GM12865 (cell line): ENCODE data around the gene CDC26.

Source experiments
- DNase-seq: peaks from one replicate; pipeline ENCODE4 v3.0.0; 2010; ENCODE audit warnings: low read depth
- H3K4me3 ChIP-seq: 2 replicates; pipeline ENCODE4 v1.5.1; 2011; ENCODE audit warnings: mild to moderate bottlenecking, low read depth, low read length, control low read depth
- TF ChIP-seq, protein P1 (sequence below): IDR thresholded peaks from 2 replicates; pipeline ENCODE4 v1.5.1; 2011; ENCODE audit warnings: low read length, control low read depth, low read depth, inconsistent platforms; ENCODE audit not compliant: insufficient read depth; ENCODE audit errors: missing control alignments

Gene CDC26

DNA sequence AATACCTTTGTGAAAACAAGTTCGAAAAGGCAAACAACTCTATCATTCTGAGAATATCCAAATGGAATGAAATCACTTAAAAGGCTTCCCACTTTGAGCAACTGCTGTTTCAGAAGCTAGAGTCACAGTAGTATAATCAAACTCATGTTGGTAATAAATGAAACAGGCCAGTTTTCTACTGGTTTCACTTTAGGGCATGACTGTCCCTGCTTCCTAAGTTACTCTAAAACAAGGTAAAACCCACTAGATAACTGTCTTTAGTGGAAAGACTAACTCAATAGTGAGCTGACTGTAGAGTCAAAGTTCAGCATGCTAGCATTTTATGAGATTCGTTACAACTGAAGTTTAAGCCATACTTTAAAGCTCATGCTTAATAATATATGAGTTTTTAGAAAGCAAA is 6.0 kb downstream of the CDC26 start:
- DNase-seq: no peak
- H3K4me3 ChIP-seq: no peak overlapping the region
- TF ChIP-seq, protein P1, sequence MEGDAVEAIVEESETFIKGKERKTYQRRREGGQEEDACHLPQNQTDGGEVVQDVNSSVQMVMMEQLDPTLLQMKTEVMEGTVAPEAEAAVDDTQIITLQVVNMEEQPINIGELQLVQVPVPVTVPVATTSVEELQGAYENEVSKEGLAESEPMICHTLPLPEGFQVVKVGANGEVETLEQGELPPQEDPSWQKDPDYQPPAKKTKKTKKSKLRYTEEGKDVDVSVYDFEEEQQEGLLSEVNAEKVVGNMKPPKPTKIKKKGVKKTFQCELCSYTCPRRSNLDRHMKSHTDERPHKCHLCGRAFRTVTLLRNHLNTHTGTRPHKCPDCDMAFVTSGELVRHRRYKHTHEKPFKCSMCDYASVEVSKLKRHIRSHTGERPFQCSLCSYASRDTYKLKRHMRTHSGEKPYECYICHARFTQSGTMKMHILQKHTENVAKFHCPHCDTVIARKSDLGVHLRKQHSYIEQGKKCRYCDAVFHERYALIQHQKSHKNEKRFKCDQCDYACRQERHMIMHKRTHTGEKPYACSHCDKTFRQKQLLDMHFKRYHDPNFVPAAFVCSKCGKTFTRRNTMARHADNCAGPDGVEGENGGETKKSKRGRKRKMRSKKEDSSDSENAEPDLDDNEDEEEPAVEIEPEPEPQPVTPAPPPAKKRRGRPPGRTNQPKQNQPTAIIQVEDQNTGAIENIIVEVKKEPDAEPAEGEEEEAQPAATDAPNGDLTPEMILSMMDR: no peak

DNA sequence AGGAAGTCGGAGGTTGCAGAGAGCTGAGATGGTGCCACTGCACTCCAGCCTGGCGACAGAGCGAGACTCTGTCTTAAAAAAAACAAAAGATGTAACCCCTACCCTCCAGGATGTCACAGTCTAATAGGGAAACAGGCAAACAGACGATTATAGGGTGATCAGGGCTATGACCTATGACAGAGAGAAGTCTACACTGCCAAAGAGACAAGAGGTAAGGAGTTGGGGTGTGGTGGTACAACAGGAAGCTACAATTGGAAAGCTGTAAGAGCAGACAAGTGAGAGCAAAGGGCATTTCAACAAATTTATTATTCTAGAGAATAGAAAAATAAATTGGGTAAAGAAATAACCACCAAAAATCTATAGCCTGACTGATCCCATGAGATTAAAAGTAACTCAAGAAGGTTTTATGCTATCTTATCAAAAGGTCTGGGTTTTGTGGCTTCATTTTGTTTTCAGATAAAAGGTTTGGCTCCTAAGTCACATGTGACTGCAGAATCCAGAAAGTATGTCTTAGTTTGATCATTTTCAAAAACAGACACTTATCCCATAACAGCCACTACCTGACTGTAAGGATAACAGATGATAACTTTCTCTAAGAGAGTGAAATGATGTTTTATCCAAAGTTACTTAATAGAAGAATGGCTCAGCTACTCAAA is 7.3 kb downstream of the CDC26 start:
- no peak overlapping the region for H3K4me3 ChIP-seq
- TF ChIP-seq, protein P1: no peak
- DNase-seq: no peak

DNA sequence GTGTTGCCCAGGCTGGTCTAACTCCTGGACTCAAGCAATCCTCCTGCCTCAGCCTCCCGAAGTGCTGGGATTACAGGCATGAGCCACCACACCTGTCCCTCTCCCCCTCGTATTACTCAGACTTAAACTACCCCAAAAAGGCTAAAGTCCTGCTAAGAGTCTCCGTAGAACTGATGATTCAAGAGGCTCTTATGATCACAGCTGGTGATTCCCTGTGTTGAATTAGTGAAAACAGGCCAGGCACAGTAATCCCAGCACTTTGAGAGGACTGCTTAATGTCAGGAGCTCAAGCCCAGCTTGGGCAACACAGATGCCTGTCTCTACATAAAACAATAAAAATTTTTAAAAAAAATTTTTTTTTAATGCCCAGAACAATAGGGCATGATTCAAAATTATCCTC is 9.2 kb downstream of the CDC26 start:
- DNase-seq: no peak
- TF ChIP-seq, protein P1: no peak
- H3K4me3 ChIP-seq: no peak overlapping the region

DNA sequence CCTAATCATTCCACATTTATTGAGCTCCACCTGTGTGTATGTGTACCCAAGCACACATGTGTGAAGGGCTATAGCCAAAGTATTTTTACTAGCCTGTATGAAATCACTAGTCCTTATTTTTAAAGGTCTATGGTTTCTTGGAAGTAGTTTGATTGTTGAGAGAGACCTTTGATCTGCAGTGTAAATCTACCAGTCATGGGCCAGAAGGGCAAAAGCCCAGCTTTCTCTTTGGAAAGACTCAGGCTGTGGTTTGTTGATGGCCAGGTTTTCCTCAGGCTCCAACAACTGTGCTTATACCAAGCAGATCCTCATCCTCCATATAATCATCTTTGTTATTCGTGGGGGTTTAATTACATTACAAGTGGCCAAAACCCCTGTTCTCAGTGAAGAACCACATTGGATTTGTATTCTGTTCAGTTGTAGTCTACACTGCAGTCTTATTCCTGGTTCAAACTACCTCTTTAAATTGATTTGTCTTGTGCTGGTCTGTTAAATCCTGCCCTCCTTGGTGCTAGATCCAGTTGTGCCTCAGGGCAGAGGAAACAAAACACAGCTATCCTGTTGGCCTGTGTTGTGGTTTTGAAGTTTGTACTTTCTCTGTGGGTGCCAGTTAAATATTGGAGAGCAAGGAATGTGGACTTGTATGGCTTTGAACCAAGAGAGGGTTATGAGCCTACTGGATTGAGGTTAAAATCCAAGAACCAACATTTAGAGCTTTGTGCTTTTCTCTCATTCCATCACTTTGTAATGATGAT is 13.3 kb downstream of the CDC26 start:
- no peak for DNase-seq
- H3K4me3 ChIP-seq: no peak overlapping the region
- TF ChIP-seq, protein P1: no peak

DNA sequence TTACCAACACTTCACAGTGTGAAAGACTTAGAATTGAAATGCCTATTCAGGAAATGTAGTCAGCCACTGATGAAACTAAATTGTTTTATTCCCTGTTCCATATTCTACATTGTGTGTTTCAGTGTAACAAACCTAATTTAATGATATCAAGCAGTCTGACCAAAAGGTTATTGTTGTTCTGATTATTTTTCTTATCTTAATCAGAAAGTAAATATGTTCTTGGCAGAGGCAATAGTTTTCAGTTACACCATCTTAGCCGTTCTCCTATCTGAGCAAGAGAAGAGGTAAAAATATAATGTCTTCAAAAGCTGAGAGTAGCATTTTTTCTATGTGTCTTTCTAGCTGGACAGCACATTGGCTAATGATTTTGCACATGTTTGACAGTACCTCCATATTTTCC is 17.1 kb downstream of the CDC26 start:
- DNase-seq: no peak
- no peak overlapping the region for H3K4me3 ChIP-seq
- TF ChIP-seq, protein P1: no peak

DNA sequence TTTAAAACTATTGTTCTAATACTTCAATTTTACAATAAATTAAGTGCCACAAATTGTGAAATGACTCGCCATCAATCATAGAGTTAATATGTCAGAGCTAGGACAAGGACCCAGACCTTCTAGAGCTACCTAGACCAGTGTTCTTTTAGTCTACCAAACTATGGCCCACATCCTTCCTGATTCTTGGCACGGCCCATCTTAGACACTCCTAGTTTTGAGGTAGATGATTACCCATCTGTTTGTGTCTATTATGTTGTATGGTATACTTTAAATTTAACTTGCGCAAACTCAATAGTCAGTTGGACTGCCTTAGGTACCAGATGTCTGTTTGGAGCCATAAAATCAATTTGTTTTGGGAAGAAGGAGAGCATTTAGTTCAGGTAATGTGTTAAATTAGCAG is 17.5 kb downstream of the CDC26 start:
- DNase-seq: no peak
- TF ChIP-seq, protein P1: no peak
- no peak overlapping the region for H3K4me3 ChIP-seq
